GF-D8 (cell line): ENCODE results near the gene FOXJ1.

ENCODE experiments used
- DNase-seq: peaks from one replicate; lab custom pipeline; 2025; lab: John Stamatoyannopoulos, UW

Gene FOXJ1

DNA sequence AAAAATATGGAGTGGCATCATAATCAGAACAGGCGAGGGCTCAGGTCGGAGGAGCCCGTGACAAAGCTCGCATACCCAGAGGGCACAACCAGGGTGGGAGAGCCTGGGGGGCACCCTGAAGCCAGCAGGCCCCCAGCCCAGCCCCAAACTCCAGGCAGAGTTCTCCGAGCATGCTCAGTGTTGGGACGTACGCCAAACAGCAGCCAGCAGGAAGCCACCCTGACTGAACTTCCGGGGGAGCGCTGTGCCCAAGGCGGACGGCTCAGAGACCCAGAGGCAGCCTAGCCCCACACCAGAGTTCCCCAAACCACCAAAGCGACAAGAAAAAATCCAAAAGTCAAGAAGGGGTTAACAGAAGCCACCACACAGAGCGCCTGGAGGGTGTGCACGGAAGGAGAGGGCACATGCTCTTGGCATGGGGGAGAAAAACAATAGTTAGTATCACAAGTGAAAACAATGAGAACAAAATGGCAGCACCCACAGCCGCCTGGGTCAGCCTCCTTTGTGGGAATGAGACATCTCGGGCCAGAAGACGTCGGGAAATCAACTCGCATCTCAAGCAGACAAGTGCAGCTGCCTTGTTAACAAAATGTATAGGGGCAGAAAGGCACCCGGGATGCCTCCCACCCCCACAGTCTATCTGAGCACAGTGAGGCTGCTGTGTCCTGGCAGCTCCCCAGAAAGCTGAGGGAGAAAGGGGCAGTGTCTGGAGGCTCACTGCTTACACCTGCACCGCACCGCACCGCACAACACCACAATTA lies 49.3 kb downstream of the FOXJ1 start:
- no peak for DNase-seq

DNA sequence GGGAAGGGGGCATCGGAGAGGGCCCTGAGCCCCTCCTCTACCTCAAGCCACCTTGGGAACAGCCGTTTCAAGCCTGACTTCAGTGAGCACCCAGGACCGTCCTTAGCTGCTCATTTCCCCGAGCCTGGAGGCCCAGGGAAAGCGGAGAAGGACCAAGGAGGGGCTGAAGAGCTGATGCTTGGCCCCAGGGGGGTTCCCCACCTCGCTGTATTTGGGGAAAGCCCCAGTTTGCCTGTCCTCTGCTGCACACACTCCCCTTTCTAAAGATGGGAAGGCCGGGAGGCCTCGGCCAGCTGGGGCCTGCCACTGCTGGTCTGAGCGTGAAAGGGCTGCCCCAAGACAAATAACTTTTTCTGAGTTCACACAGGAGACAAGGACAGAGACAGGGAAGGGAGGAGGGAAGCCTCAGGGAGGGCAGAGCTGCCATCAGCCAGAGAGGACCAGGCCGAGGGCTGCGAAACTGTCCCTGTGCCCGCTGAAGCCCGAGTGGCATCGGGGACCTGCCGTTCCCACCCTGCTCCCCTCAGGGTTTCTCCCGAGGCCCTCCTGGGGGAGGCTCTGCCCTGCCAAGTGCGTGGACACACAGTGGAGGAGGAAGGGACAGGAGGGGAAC lies 50.4 kb downstream of the FOXJ1 start:
- no peak for DNase-seq

DNA sequence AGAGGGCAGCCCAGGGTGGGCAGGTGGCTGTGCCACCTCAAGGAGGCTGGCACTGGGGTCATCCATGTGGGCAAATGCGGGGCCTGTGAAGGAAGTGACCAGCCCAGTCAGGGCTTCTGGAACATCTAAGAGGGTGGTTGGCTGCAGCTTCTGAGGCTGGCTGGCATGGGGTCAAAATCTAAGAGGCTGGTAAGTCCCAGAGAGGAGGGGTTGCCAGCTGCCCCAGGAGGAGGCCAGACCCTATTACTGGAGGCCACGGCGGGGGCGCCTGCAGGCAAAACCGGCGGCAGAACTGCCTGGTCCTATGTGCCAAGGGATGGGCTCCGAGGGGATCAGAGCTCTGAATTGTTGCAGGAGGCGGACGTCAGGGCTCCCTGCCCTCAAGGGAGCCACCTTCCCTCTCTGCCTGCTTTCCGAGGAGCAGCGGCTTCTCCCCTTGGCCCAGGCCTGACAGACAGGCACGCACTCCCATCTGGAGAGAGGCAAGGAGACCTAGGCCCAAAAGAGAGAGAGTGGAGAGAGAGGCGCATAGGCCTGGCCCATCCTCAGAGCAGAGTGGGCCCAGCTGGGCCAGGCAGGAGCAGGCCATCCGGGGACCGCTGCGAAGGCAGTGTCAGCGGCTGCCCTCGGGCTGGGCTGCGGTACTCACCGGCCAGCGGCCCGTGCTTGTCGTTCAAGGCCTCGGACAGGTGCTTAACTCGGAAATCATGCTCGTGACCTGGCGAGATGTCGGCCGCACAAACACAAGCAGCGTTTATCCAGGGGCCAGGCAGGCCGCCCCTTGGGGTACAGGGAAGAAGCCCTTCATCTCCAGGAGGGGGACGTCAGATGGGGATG lies 51.1 kb downstream of the FOXJ1 start:
- DNase-seq = no peak

DNA sequence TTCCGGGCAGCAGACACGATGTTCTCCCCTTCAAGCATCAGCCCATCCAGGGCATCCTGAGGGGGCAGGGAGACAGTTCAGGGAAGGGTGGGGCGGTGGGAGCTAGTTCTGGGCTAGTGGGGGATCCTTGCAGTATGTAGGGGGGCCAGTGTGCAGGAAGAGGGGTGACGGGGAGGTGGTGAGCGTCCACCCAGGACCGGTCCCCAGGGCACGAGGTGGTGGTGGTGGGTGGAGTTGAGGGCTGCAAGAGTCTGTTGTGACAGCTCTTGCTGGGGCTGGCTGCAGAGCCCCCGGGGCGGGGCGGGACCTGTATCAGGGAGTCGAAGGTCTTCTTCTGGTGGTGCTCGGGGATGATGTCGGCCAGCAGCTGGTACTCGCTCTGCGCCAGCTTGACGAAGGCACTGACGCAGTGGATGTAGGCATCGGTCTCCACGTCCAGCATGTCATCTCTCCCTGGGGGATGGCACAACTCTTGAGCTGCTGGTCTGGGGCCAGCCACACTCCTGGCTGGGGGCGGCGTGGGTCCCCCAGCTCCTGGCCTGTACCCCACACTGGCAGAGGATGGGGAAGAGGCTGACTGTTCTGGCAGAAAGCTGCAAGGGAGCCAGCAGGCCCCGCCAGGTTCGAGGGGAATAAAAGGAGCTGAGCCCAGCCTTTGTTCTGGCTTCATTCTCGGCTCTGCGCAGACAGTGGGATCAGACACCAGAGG lies 52.0 kb downstream of the FOXJ1 start:
- DNase-seq = no peak

DNA sequence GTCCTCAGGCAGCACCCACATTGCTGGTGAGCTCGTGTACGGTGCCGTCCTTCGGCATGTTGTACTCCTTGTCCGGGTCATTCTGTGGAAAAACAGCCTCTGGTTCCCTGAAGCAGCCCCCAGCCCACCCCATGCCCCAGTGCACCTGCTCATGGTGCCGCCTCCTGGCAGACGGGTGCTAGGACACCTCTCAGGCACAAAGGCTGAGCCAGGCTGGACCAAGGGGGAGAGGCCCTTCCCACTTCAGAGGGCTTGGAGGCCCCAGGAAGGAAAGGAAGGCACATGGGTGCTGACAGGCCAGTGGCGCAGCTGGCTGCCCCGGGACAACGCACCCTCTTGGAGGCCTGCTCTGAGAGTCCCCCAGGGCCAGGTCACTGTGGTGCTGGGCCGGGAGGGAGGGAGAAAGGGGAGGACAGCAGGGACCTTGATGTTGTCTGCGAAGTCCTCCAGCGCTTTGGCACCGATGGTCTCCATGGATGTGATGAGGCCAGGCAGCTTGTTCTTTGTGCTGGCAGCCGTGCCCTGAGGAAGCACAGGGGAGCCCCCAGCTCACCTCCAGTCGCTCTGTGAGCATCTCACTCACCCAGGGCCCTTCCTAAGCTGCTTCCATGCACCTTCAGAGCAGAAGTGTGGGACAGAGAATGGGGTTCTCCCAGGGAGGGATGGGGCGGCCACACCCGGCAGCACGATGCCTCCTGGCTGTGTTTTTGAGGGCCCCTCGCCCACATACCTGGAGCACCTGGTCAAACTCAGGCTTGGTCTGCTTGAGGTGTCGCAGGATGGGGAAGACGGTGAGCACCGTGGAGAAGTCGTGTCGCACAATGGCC lies 52.8 kb downstream of the FOXJ1 start:
- DNase-seq = no peak

DNA sequence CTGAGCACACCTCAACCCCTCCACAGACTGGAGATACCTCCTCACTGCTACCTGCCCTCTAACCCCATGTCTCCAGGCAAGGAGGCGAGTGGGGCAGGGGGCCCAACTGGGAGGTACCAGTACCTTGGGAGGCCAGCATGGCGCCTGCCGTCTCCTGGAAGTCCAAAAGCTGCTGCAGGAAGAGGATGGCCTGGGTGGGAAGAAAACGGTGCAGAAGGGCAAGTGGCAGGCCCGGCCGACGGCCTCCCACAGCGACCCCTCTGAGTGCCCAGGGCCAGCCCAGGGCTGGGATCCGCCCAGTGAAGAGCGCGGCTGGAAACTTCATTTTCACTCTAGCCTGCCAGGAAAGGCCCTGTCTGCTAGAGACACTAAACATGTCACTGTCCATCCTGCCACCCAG lies 53.5 kb downstream of the FOXJ1 start:
- DNase-seq = no peak

DNA sequence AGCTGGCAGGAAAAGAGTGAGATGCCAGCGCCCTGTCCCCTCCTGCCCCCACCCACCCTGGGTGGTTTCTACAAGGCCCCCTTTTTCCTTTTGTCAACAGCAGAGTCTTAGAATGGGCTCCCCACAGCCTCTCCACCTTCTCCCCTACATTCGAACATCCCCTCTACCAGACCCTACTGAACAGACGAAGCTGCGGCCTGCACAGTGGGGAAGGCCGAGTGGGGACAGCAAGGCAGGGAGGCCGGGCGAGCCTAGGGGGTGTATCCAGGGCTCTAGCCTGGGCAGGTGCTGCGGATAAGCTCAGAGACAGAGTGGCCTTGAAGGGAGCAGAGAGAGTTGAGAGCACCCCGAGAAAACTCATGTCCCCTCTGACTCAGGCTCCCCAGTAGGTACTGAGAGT lies 54.7 kb downstream of the FOXJ1 start:
- no peak for DNase-seq
